H1 (cell line): ENCODE measurements around the gene PARD6A. TPM values are rescaled to one million over a fixed set of nuclear protein-coding genes. Genes with fewer than 3 reads are reported as not detected.

Source experiments
- SIX5 ChIP-seq: IDR thresholded peaks from 2 replicates; pipeline ENCODE4 v1.6.1; 2011; ENCODE audit warnings: mild to moderate bottlenecking, low read depth, low read length
- TCF12 ChIP-seq: IDR thresholded peaks from 2 replicates; pipeline ENCODE4 v1.6.1; 2011; ENCODE audit warnings: low read depth, mild to moderate bottlenecking, low read length
- polyA plus RNA-seq, 7 experiments: library from polyadenylated mRNA; depleted of rRNA in 3 of 7; stranded (reverse) in 5 of 7; unstranded in 2 of 7; fragments of >200 nt in 5 of 7; fragments of 200-250 nt in 2 of 7; gene quantifications; 1 replicate in 5 of 7; 2 replicates in 1 of 7; 4 replicates in 1 of 7; pipeline versions ENCODE4 v1.2.1 to v1.2.3, GENCODE V29; 2011 to 2013; ENCODE audit warnings: missing spikeins in 2 of 7, mixed read lengths in 2 of 7
- total RNA-seq: library from RNA; stranded (reverse); fragmentation: NEBNext Ultra II Directional; extraction: Animal tissue kit (Norgen Biotek cat#: 25700); gene quantifications from 2 replicates; pipeline ENCODE4 v1.2.1, GENCODE V29; 2021

Gene PARD6A
- total and polyA plus RNA-seq, 2 of the 8 experiments (the other 6 are each of a cell fraction or from before 2014, with no cell fraction given) = 15.1 to 21.8 TPM

- TF ChIP-seq SIX5 (no peak), TCF12 (no peak)
Measured at GRCh38 chr16:67653789-67654402, 6.9 kb upstream of the PARD6A start (continued).
